ENCODE data around the gene TGFB3.
"Not testable (repeated sequence)": the region's sequence is repeated elsewhere in the genome, so short reads cannot be mapped to it uniquely, and the experiment has no call there.

Gene TGFB3

GRCh38 chr14:75946785-75947184, 35.0 kb downstream of the TGFB3 start:
- no peaks in the 10 kb centered on the region for H3K4me1 ChIP-seq (ENCODE audit: insufficient read depth, low read length)
- H3K27me3 ChIP-seq (ENCODE audit: insufficient read depth, low read length), result no peaks in the 10 kb centered on the region
- H3K4me3 ChIP-seq (ENCODE audit: low read length), result no peak overlapping the region
- no peak overlapping the region for H3K27ac ChIP-seq (ENCODE audit: low read length)
- H3K9me3 ChIP-seq (ENCODE audit: insufficient read depth, low read depth, low read length), result no peaks in the 10 kb centered on the region
- no peaks in the 10 kb centered on the region for H3K36me3 ChIP-seq (ENCODE audit: insufficient read depth, low read depth, low read length)
- H3K9ac ChIP-seq (ENCODE audit: low read depth, low read length), result no peak overlapping the region

- Histone ChIP-seq H3K4me3 (ENCODE audit: low read length) (no peak overlapping the region), H3K36me3 (ENCODE audit: insufficient read depth, low read depth, low read length) (no peaks in the 10 kb centered on the region), H3K27ac (ENCODE audit: low read length) (no peak overlapping the region), H3K9ac (ENCODE audit: low read depth, low read length) (no peak overlapping the region), H3K9me3 (ENCODE audit: insufficient read depth, low read depth, low read length) (no peaks in the 10 kb centered on the region), H3K4me1 (ENCODE audit: insufficient read depth, low read length) (no peaks in the 10 kb centered on the region), H3K27me3 (ENCODE audit: insufficient read depth, low read length) (no peaks in the 10 kb centered on the region)
These were observed 37.1 kb downstream of the TGFB3 start for GRCh38 chr14:75944607-75945241.

- H3K9ac ChIP-seq (ENCODE audit: low read depth, low read length), result no peak overlapping the region
- no peaks in the 10 kb centered on the region for H3K27me3 ChIP-seq (ENCODE audit: insufficient read depth, low read length)
- no peak overlapping the region for H3K4me3 ChIP-seq (ENCODE audit: low read length)
- no peak overlapping the region for H3K27ac ChIP-seq (ENCODE audit: low read length)
- no peaks in the 10 kb centered on the region for H3K36me3 ChIP-seq (ENCODE audit: insufficient read depth, low read depth, low read length)
- no peaks in the 10 kb centered on the region for H3K9me3 ChIP-seq (ENCODE audit: insufficient read depth, low read depth, low read length)
- no peaks in the 10 kb centered on the region for H3K4me1 ChIP-seq (ENCODE audit: insufficient read depth, low read length)
These were observed 40.8 kb downstream of the TGFB3 start for GRCh38 chr14:75941030-75941429.

GRCh38 chr14:75939200-75939599, 42.6 kb downstream of the TGFB3 start:
- Histone ChIP-seq H3K4me1 (ENCODE audit: insufficient read depth, low read length) (no peaks in the 10 kb centered on the region), H3K36me3 (ENCODE audit: insufficient read depth, low read depth, low read length) (no peaks in the 10 kb centered on the region), H3K9ac (ENCODE audit: low read depth, low read length) (no peak overlapping the region), H3K9me3 (ENCODE audit: insufficient read depth, low read depth, low read length) (no peaks in the 10 kb centered on the region), H3K4me3 (ENCODE audit: low read length) (no peak overlapping the region), H3K27me3 (ENCODE audit: insufficient read depth, low read length) (no peaks in the 10 kb centered on the region), H3K27ac (ENCODE audit: low read length) (no peak overlapping the region)

GRCh38 chr14:75934998-75935628, 46.7 kb downstream of the TGFB3 start:
- Histone ChIP-seq H3K9ac (ENCODE audit: low read depth, low read length) (no peak overlapping the region), H3K27me3 (ENCODE audit: insufficient read depth, low read length) (no peaks in the 10 kb centered on the region), H3K4me3 (ENCODE audit: low read length) (no peak overlapping the region), H3K36me3 (ENCODE audit: insufficient read depth, low read depth, low read length) (no peaks in the 10 kb centered on the region), H3K27ac (ENCODE audit: low read length) (no peak overlapping the region), H3K9me3 (ENCODE audit: insufficient read depth, low read depth, low read length) (no peaks in the 10 kb centered on the region), H3K4me1 (ENCODE audit: insufficient read depth, low read length) (no peaks in the 10 kb centered on the region)

- H3K4me1 ChIP-seq (ENCODE audit: insufficient read depth, low read length), result no peaks in the 10 kb centered on the region
- H3K36me3 ChIP-seq (ENCODE audit: insufficient read depth, low read depth, low read length), result no peaks in the 10 kb centered on the region
- H3K27me3 ChIP-seq (ENCODE audit: insufficient read depth, low read length), result no peaks in the 10 kb centered on the region
- H3K9me3 ChIP-seq (ENCODE audit: insufficient read depth, low read depth, low read length), result no peaks in the 10 kb centered on the region
- H3K27ac ChIP-seq (ENCODE audit: low read length), result no peak overlapping the region
- no peak overlapping the region for H3K4me3 ChIP-seq (ENCODE audit: low read length)
- H3K9ac ChIP-seq (ENCODE audit: low read depth, low read length), result no peak overlapping the region
These were observed 48.0 kb downstream of the TGFB3 start for GRCh38 chr14:75933712-75934296.

GRCh38 chr14:75928690-75929181, 53.1 kb downstream of the TGFB3 start:
- H3K27ac ChIP-seq (ENCODE audit: low read length), result no peak overlapping the region
- no peak overlapping the region for H3K9ac ChIP-seq (ENCODE audit: low read depth, low read length)
- H3K4me1 ChIP-seq (ENCODE audit: insufficient read depth, low read length), result no peaks in the 10 kb centered on the region
- H3K27me3 ChIP-seq (ENCODE audit: insufficient read depth, low read length), result no peaks in the 10 kb centered on the region
- no peak overlapping the region for H3K4me3 ChIP-seq (ENCODE audit: low read length)
- H3K36me3 ChIP-seq (ENCODE audit: insufficient read depth, low read depth, low read length), result no peaks in the 10 kb centered on the region
- no peaks in the 10 kb centered on the region for H3K9me3 ChIP-seq (ENCODE audit: insufficient read depth, low read depth, low read length)

- Histone ChIP-seq H3K4me1 (ENCODE audit: insufficient read depth, low read length) (no peaks in the 10 kb centered on the region), H3K4me3 (ENCODE audit: low read length) (no peak overlapping the region), H3K36me3 (ENCODE audit: insufficient read depth, low read depth, low read length) (no peaks in the 10 kb centered on the region), H3K9ac (ENCODE audit: low read depth, low read length) (no peak overlapping the region), H3K27me3 (ENCODE audit: insufficient read depth, low read length) (no peaks in the 10 kb centered on the region), H3K9me3 (ENCODE audit: insufficient read depth, low read depth, low read length) (no peaks in the 10 kb centered on the region), H3K27ac (ENCODE audit: low read length) (no peak overlapping the region)
These were observed 54.2 kb downstream of the TGFB3 start for GRCh38 chr14:75927564-75928087.

- Histone ChIP-seq H3K9me3 (ENCODE audit: insufficient read depth, low read depth, low read length) (no peaks in the 10 kb centered on the region), H3K27me3 (ENCODE audit: insufficient read depth, low read length) (no peaks in the 10 kb centered on the region), H3K4me3 (ENCODE audit: low read length) (no peak overlapping the region), H3K4me1 (ENCODE audit: insufficient read depth, low read length) (no peaks in the 10 kb centered on the region), H3K27ac (ENCODE audit: low read length) (no peak overlapping the region), H3K36me3 (ENCODE audit: insufficient read depth, low read depth, low read length) (no peaks in the 10 kb centered on the region), H3K9ac (ENCODE audit: low read depth, low read length) (no peak overlapping the region)
These were observed 55.2 kb downstream of the TGFB3 start for GRCh38 chr14:75926431-75927115.

GRCh38 chr14:75925141-75925840, 56.5 kb downstream of the TGFB3 start:
- not testable (repeated sequence) for H3K36me3 ChIP-seq (ENCODE audit: insufficient read depth, low read depth, low read length); H3K27me3 ChIP-seq (ENCODE audit: insufficient read depth, low read length); H3K9ac ChIP-seq (ENCODE audit: low read depth, low read length); H3K27ac ChIP-seq (ENCODE audit: low read length); H3K4me1 ChIP-seq (ENCODE audit: insufficient read depth, low read length); H3K4me3 ChIP-seq (ENCODE audit: low read length); H3K9me3 ChIP-seq (ENCODE audit: insufficient read depth, low read depth, low read length)

GRCh38 chr14:75920421-75920820, 61.4 kb downstream of the TGFB3 start:
- not testable (repeated sequence) for H3K9ac ChIP-seq (ENCODE audit: low read depth, low read length); H3K27ac ChIP-seq (ENCODE audit: low read length); H3K4me1 ChIP-seq (ENCODE audit: insufficient read depth, low read length); H3K4me3 ChIP-seq (ENCODE audit: low read length); H3K27me3 ChIP-seq (ENCODE audit: insufficient read depth, low read length); H3K9me3 ChIP-seq (ENCODE audit: insufficient read depth, low read depth, low read length); H3K36me3 ChIP-seq (ENCODE audit: insufficient read depth, low read depth, low read length)

Measured in iPS-20b (cell line).